ENCODE measurements around the gene MOGAT1.

Gene MOGAT1

GRCh38 chr2:222670191-222671038 lies 1.0 kb upstream of the MOGAT1 start:
- no peak overlapping the region for H3K27ac ChIP-seq
- no peak for TF ChIP-seq ZFX (IDR thresholded peaks at IDR 0.05; ENCODE audit: borderline replicate concordance)
- TF ChIP-seq CTCF (IDR thresholded peaks at IDR 0.05), result no peak

- H3K27ac ChIP-seq, result no peak overlapping the region
- no peak for TF ChIP-seq CTCF (IDR thresholded peaks at IDR 0.05)
- no peak for TF ChIP-seq ZFX (IDR thresholded peaks at IDR 0.05; ENCODE audit: borderline replicate concordance)
These were observed 577 bp downstream of the MOGAT1 start for GRCh38 chr2:222672068-222672401.

DNA sequence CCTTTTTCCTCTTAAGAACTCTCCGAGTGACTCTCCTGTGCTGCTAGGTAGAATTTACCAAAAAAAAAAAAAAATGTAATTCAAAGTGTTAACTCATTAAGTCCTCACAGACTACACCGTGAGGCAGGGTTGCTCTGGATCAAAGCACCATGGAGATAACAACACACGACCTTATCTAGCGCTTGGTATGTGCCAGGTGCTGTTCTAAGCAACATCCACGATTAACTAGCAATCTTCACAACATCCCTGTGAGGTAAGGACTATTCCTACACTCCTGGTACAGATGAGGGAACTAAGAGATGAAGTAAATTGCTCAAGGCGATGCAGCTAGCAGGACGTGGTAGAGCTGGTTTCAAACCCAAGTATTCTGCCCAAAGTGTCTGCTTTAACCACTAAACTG lies 1.8 kb downstream of the MOGAT1 start:
- TF ChIP-seq ZFX (IDR thresholded peaks at IDR 0.05; ENCODE audit: borderline replicate concordance) (no peak), CTCF (IDR thresholded peaks at IDR 0.05) (no peak)
- no peak overlapping the region for H3K27ac ChIP-seq

DNA sequence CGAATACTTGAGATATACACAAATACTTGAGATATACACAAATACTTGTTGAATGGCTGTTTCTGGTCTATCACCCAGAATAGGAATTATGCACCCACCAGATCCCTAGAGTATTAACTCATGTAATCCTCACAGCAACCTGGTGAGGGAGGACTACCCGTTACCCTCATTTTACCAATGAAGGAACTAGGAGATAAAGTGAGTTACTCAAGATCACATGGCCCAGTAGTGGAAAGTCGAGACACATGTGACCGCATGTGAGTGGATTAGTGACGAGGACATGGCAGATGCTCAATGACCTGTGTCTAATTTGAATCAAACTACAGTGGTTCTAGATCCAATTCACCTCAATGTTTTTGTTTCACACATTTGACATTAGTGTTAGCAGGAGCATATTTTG lies 2.4 kb downstream of the MOGAT1 start:
- no peak for TF ChIP-seq CTCF (IDR thresholded peaks at IDR 0.05)
- no peak for TF ChIP-seq ZFX (IDR thresholded peaks at IDR 0.05; ENCODE audit: borderline replicate concordance)
- no peak overlapping the region for H3K27ac ChIP-seq

- TF ChIP-seq CTCF (IDR thresholded peaks at IDR 0.05) (no peak), ZFX (IDR thresholded peaks at IDR 0.05; ENCODE audit: borderline replicate concordance) (no peak)
- no peak overlapping the region for H3K27ac ChIP-seq
These were observed 6.5 kb downstream of the MOGAT1 start for GRCh38 chr2:222677981-222678380.

DNA sequence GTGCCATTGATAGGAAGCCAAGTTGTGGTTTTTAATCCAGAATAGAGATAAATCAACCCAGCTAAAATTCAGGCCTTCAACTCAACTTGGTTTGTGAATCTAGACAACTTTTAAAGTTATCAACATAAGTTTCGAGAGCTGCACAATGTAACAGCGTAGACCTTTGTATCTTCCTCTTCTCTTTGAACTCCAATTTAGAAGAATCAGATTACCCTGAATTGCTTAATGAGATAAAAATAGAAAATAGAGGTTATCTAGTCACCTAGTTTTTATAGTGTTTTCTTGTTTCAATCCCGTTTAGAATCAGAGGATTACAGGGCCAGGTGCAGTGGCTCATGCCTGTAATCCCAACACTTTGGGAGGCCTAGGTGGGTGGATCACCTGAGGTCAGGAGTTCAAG lies 12.3 kb downstream of the MOGAT1 start:
- H3K27ac ChIP-seq, result no peak overlapping the region
- TF ChIP-seq CTCF (IDR thresholded peaks at IDR 0.05) (no peak), ZFX (IDR thresholded peaks at IDR 0.05; ENCODE audit: borderline replicate concordance) (no peak)

DNA sequence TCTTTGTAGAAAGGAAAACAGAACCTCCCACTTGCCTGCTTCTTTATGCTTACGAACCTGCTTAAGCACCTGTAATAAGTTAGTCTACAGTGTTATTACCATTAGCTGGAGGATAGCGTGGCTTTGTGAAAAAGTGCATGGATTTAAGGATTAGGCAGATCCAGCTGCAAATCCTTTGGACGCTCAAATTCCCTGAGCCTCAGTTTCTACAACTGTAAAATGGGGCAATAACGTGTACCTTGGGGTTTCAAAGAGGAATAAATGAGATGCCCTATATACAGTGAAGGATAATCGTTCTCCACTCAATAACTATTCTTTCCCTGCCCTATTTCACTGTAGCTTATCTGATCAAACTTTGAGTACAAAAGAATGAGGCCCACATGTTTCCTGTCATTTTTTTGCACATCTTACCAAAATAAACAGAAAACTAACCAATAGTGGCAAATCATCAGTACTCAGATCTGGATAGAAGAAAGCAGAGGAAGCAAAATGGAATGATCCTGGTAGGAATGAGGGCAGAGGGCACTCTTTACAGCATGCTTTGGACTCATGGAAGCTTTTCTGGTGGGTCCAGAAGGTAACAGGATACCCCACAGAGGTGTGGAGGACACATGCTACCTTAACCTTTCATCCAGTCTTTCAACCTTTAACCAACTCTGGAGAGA lies 14.8 kb downstream of the MOGAT1 start:
- H3K27ac ChIP-seq, result no peak overlapping the region
- no peak for TF ChIP-seq CTCF (IDR thresholded peaks at IDR 0.05)
- no peak for TF ChIP-seq ZFX (IDR thresholded peaks at IDR 0.05; ENCODE audit: borderline replicate concordance)

Data from 22Rv1 (cell line).